ENCODE results near the gene C9orf152. TPM values are rescaled to one million over a fixed set of nuclear protein-coding genes. Genes with fewer than 3 reads are reported as not detected.

The C9orf152 gene
- total RNA-seq, 1 experiment from 2014 or later: 0.95 TPM

DNA sequence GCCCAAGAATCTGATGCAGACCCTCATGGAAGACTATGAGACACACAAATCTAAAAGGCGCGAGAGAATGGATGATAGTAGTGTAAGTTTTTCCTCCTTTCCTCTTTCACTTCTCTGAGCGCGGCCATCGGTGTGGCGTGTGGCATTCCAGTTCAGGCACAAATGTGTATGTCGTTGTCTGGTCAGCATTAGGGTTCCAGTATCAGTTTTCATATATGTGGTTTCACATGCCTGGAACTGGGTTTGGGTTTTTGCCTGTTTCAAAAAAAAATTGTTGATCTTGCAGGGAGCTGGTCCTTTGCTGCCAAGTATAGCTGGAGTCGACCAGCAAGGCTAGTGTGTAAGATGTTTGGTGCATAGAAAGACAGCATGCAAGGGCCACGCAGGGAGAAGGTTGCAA is 51.5 kb downstream of the C9orf152 start:
- Histone ChIP-seq H3K27me3 (ENCODE audit: low read length) (no peaks in the 10 kb centered on the region), H4K20me1 (ENCODE audit: low read length) (peaks cover 16% of the 10 kb centered on the region; the same call in 1 of the 2 replicates), H3K4me3 (ENCODE audit: low read length) (no peak overlapping the region), H3K36me3 (ENCODE audit: low read depth, low read length) (peaks cover 4% of the 10 kb centered on the region; the same call in 1 of the 2 replicates), H2AFZ (ENCODE audit: low read length) (no peak overlapping the region), H3K27ac (ENCODE audit: low read length) (no peak overlapping the region), H3F3A (ENCODE audit: low read length, unreplicated experiment) (no peaks in the 10 kb centered on the region), H3K9me3 (ENCODE audit: low read length) (no peaks in the 10 kb centered on the region), H3K79me2 (ENCODE audit: low read length) (peaks cover 55% of the 10 kb centered on the region), H3K4me2 (ENCODE audit: low read length) (no peak overlapping the region), H3K4me1 (ENCODE audit: insufficient read depth, low read length) (0 out of 2 replicates have a peak, but pooled peaks cover 3% of the 10 kb centered on the region), H3K9me2 (replicated peaks; ENCODE audit: low read length) (no peaks in the 10 kb centered on the region), H3K9ac (ENCODE audit: low read length) (no peak overlapping the region)
- intact Hi-C loops (cut with micrococcal nuclease): no loop called here
- TF ChIP-seq, protein P1, sequence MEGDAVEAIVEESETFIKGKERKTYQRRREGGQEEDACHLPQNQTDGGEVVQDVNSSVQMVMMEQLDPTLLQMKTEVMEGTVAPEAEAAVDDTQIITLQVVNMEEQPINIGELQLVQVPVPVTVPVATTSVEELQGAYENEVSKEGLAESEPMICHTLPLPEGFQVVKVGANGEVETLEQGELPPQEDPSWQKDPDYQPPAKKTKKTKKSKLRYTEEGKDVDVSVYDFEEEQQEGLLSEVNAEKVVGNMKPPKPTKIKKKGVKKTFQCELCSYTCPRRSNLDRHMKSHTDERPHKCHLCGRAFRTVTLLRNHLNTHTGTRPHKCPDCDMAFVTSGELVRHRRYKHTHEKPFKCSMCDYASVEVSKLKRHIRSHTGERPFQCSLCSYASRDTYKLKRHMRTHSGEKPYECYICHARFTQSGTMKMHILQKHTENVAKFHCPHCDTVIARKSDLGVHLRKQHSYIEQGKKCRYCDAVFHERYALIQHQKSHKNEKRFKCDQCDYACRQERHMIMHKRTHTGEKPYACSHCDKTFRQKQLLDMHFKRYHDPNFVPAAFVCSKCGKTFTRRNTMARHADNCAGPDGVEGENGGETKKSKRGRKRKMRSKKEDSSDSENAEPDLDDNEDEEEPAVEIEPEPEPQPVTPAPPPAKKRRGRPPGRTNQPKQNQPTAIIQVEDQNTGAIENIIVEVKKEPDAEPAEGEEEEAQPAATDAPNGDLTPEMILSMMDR (conservative IDR thresholded peaks at IDR 0.05; ENCODE audit: low read depth, low read length): no peak
- no peak for TF ChIP-seq EZH2phosphoT487 (IDR thresholded peaks at IDR 0.05; ENCODE audit: borderline replicate concordance, low read length)
- TF ChIP-seq EZH2 (IDR thresholded peaks at IDR 0.05; ENCODE audit: low read length, unreplicated experiment): no peak
- no TSS peak for BruUV-seq (replicated peaks)
- DNase-seq: no peak
- POLR2A ChIA-PET (ENCODE audit: unreplicated experiment): interaction anchor here (0.6 kb wide), 1 partner anchor 618 kb away, joined by 3 read pairs; no protein-coding TSS in a partner anchor
- CTCF ChIA-PET: no interaction called here
- ATAC-seq: no peak

DNA sequence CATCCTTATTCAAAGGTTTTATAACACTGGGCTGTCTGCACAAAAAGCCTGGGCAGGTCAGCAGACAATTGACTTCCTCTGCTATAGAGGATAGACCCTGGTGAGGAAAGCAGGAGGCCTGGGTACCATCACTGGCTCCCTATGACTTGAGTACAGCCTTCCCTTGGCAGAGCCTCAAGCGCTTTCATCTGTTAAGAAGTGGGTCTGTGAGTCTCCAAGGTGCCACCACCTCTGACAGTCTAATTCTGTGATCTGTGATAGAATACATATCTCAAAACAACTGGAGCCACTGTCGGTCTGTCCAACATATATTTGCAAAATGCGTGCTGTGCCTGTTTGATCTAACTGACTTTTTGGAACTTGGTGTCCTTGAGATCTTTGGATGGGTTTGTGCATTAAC is 52.2 kb downstream of the C9orf152 start:
- DNase-seq (no peak), ATAC-seq (no peak)
- Histone ChIP-seq H3K79me2 (ENCODE audit: low read length) (peaks cover 52% of the 10 kb centered on the region), H2AFZ (ENCODE audit: low read length) (no peak overlapping the region), H3F3A (ENCODE audit: low read length, unreplicated experiment) (no peaks in the 10 kb centered on the region), H3K9ac (ENCODE audit: low read length) (no peak overlapping the region), H3K4me2 (ENCODE audit: low read length) (no peak overlapping the region), H3K36me3 (ENCODE audit: low read depth, low read length) (peaks cover 2% of the 10 kb centered on the region; the same call in 1 of the 2 replicates), H3K27ac (ENCODE audit: low read length) (no peak overlapping the region), H3K4me3 (ENCODE audit: low read length) (no peak overlapping the region), H3K9me3 (ENCODE audit: low read length) (no peaks in the 10 kb centered on the region), H3K27me3 (ENCODE audit: low read length) (no peaks in the 10 kb centered on the region), H3K4me1 (ENCODE audit: insufficient read depth, low read length) (0 out of 2 replicates have a peak, but pooled peaks cover 3% of the 10 kb centered on the region), H4K20me1 (ENCODE audit: low read length) (peaks cover 22% of the 10 kb centered on the region; the same call in 1 of the 2 replicates), H3K9me2 (replicated peaks; ENCODE audit: low read length) (no peaks in the 10 kb centered on the region)
- TF ChIP-seq EZH2 (IDR thresholded peaks at IDR 0.05; ENCODE audit: low read length, unreplicated experiment): no peak
- TF ChIP-seq, protein P1 (conservative IDR thresholded peaks at IDR 0.05; ENCODE audit: low read depth, low read length): no peak
- TF ChIP-seq EZH2phosphoT487 (IDR thresholded peaks at IDR 0.05; ENCODE audit: borderline replicate concordance, low read length): no peak
- intact Hi-C loops (cut with micrococcal nuclease): no loop called here
- no TSS peak for BruUV-seq (replicated peaks)
- ChIA-PET CTCF (no interaction called here), POLR2A (ENCODE audit: unreplicated experiment) (no interaction called here)

DNA sequence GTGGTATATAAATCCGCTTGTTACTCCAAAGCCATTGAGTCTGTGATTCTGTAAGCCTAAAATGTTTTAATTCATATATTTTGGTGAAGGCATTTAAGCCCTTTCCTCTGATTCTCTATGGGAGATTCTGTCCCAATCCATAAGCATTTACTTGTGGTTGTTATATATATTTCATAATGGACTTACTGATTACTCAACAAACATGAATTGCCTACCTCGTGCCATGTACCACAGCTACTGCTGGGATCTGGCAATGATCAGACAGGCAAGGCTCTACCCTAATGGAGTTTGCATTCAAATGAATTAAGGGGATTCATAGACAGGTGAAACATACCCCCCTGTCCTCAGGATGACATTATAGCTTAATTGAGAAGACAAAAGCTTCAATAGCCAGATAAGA is 54.5 kb downstream of the C9orf152 start:
- intact Hi-C loops (cut with micrococcal nuclease): loop anchor here (2.0 kb wide), 2 partner anchors 95 to 251 kb away; no protein-coding TSS in a partner anchor
- no peak for DNase-seq
- ChIA-PET CTCF (no interaction called here), POLR2A (ENCODE audit: unreplicated experiment) (no interaction called here)
- ATAC-seq: no peak
- peaks cover 71% of the 10 kb centered on the region for H3K79me2 ChIP-seq (ENCODE audit: low read length)
- peaks cover 22% of the 10 kb centered on the region; the same call in 1 of the 2 replicates for H4K20me1 ChIP-seq (ENCODE audit: low read length)
- H3K27me3 ChIP-seq (ENCODE audit: low read length): no peaks in the 10 kb centered on the region
- no TSS peak for BruUV-seq (replicated peaks)
- 0 out of 2 replicates have a peak, but pooled peaks cover 3% of the 10 kb centered on the region for H3K4me1 ChIP-seq (ENCODE audit: insufficient read depth, low read length)
- H3K4me3 ChIP-seq (ENCODE audit: low read length): no peak overlapping the region
- no peaks in the 10 kb centered on the region for H3K9me2 ChIP-seq (replicated peaks; ENCODE audit: low read length)
- no peak overlapping the region for H3K27ac ChIP-seq (ENCODE audit: low read length)
- no peaks in the 10 kb centered on the region for H3K9me3 ChIP-seq (ENCODE audit: low read length)
- no peak overlapping the region for H2AFZ ChIP-seq (ENCODE audit: low read length)
- TF ChIP-seq, protein P1 (conservative IDR thresholded peaks at IDR 0.05; ENCODE audit: low read depth, low read length): no peak
- TF ChIP-seq EZH2phosphoT487 (IDR thresholded peaks at IDR 0.05; ENCODE audit: borderline replicate concordance, low read length) (no peak), EZH2 (IDR thresholded peaks at IDR 0.05; ENCODE audit: low read length, unreplicated experiment) (no peak)
- no peaks in the 10 kb centered on the region for H3K36me3 ChIP-seq (ENCODE audit: low read depth, low read length)
- H3K4me2 ChIP-seq (ENCODE audit: low read length): no peak overlapping the region
- no peak overlapping the region for H3K9ac ChIP-seq (ENCODE audit: low read length)
- no peaks in the 10 kb centered on the region for H3F3A ChIP-seq (ENCODE audit: low read length, unreplicated experiment)
